ENCODE measurements around the gene POLE4.

Gene POLE4

DNA sequence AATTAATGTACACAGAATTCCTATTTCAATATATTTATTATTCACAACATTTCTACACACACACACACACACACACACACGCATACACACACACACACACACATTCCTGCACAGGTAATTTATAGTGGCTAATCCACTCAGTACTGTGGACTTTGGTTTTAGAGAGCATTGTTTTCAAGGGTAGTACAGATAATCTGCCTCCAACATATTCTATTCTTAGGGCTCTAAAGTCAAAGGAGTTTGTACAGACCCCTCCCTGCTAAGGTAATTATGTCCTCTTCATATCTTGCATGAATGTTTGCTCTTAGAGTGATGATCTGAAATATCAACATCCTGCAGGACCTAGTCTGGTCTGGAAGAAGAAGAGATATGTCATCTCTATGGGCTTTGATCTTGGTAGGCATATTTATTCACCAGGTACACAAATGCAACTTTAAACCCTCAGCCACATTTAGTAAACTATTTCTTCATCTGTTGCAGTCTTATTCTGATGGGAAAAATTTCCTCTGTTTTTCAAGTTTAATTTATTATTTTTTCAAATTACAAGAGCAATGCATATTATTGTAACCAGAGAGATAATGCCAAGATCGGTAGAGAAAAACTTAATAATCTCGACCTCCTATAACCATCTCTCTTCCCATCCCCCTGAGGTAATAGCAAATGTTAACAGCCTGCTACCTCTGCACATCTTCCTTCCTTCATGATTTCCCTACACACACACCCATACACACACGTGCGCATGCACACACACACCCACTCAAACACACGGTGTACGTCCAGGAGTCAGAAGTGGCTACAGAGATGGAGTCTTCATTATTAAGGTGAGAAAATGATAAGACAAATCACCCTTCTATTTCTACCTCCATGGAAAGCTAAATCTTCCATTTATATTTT lies 18.3 kb upstream of the POLE4 start:
- no peak for DNase-seq (ENCODE audit: low read depth)

DNA sequence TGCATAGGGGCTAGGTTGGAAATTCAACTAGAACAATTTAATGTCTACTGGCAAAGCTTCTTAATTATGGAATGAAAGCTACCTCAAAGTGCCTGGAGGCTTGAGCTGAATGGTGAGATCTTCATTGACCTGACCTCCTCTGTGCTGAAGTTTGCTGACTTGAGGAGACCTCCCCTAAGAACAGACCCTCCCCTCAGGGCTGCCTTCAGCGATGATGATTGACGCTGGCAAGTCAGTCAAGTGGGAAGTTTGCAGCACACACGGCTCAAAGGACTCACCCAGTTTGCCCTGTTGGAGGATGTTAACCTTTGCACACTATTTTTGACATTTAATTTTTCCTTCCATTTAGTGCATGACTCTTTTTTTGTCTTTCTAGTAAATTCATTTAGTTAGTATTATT lies 17.2 kb upstream of the POLE4 start:
- no peak for DNase-seq (ENCODE audit: low read depth)

DNA sequence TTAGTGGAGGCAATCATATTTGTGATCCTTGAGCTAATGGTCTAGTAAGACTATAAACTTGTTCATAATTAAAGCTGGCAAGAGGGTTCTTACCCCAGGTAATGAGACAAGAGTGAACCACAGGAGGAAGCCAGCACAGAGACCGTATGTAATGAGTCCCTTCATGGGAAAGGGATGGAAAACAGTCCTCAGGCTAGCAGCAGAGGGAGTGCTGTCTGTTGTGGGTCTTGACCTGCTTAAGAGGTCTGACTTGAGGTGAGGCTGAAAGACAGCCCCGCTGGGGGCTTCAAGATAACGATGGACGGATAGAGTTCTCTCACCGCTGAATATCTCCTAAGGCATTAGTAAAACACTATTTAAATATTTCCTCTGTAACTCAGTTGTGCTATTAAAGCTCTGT lies 16.2 kb upstream of the POLE4 start:
- no peak for DNase-seq (ENCODE audit: low read depth)

- DNase-seq (ENCODE audit: low read depth), result peak; percentile 67
These were observed 13.3 kb upstream of the POLE4 start for GRCh38 chr2:74944987-74945787.

DNA sequence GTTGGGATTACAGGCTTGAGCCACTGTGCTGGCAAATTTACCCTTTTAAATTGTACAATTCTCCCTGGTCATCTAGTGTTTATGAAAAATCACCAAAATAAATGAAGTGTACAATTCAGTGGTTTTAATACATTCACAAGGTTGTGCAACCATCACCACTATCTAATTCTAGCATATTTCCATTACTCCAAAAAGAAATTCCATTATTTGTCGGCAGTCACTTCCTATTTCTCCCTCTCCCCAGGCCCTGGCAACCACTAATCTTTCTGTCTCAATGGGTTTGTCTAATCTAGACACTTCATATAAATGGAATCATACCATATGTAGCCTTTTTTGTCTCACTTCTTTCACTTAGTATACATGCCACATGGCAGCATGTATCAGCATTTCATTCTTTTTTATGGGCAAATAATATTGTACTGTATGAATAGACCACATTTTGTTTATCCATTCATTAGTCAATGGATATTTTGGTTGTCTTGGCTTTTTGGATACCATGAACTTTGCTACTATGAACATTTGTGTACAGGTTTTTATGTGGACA lies 12.6 kb upstream of the POLE4 start:
- peak; percentile 92 for DNase-seq (ENCODE audit: low read depth)

DNA sequence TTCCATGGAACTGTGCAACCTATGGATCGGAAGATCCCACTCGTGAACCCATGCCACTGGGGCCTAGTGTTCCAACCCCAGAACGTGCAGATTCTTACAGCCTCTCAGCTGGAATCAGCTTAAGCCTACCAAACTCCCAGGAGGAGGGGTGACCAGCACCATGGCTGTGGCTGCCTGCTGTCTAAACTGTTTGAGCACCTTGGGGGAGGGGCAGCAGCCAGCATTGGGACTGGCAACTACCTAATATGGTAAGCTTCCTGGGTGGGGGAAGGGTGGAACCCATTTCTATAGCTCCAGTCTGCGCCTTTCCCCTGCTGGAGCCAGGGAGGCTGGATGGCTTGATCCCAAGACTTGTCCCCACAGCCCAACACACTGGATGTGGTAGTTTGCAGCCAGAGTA lies 10.7 kb upstream of the POLE4 start:
- no peak for DNase-seq (ENCODE audit: low read depth)

GRCh38 chr2:74948779-74949178 lies 9.7 kb upstream of the POLE4 start:
- DNase-seq (ENCODE audit: low read depth), result no peak

DNA sequence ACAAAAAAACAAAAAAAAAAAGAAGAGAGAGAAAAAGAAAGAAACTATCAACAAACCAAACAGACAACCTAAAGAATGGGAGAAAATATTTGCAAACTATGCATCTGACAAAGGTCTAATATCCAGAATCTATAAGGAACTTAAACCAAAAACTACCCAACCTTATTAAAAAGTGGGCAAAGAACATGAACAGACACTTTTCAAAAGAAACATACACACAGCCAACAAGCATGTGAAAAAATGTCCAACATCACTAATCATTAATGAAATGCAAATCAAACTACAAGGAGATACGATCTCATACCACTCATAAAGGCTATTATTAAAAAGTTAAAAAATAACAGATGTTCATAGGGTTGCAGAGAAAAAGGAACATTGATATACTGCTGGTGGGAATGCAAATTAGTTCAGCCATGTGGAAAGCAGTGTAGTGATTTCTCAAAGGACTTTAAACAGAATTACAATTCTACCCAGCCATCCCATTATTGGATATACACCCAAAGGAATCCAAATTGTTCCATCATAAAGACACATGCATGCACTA lies 7.2 kb upstream of the POLE4 start:
- no peak for DNase-seq (ENCODE audit: low read depth)

DNA sequence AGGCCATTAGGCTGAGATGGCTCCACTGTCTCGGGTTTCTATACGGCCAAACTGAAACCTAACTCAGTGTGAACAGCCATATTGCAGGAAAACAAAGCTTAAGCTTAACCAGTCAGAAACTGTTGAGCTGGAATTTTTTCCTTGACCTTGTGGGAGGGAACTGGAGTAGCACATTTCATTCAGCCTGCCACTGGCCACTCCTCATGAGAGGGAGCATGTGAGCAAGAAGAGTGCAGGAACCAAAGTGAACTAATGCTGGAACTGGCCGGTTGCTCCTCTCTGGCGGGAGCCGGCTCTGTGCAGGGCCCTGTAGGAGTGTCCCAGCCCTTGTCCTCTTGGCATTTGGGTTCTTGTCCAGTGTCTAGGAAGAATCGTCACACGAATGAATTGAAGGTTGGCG lies 5.9 kb upstream of the POLE4 start:
- DNase-seq (ENCODE audit: low read depth), result peak; percentile 18

GRCh38 chr2:74953796-74954499 lies 4.5 kb upstream of the POLE4 start:
- no peak for DNase-seq (ENCODE audit: low read depth)

GRCh38 chr2:74954500-74954874 lies 4.0 kb upstream of the POLE4 start:
- DNase-seq (ENCODE audit: low read depth), result no peak

- DNase-seq (ENCODE audit: low read depth), result peak; percentile 50
These were observed 563 bp upstream of the POLE4 start for GRCh38 chr2:74957886-74958273.

DNA sequence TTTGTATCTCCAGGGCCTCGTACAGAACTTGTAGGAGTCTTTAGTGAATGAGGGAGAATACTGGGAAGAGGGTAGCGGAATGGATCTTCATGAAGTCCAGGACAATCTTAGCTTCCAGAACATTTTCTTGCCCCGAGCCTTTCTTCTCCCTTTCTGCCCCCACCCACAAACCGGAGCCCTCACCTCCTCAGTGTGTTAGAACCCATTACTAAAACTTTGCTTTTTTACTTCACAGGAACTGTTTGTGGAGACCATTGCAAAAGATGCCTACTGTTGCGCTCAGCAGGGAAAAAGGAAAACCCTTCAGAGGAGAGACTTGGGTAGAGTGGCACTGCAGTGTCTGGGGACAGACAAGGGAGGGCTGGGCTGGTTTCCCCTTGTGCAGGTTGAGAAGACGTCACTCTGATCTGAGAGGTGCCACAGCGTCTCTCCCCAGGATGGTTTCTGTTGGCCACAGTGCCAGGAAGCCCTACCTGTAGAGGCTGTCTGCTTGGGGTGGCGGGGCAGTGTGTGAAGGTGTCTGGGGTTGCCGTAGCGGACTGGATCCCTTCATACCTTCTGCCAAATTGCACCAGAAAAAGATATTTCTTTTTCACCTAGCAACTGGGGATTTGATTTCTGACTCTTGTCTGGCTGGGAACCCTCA lies 786 bp downstream of the POLE4 start:
- no peak for DNase-seq (ENCODE audit: low read depth)

- no peak for DNase-seq (ENCODE audit: low read depth)
These were observed 8.4 kb downstream of the POLE4 start for GRCh38 chr2:74966887-74967286.

DNA sequence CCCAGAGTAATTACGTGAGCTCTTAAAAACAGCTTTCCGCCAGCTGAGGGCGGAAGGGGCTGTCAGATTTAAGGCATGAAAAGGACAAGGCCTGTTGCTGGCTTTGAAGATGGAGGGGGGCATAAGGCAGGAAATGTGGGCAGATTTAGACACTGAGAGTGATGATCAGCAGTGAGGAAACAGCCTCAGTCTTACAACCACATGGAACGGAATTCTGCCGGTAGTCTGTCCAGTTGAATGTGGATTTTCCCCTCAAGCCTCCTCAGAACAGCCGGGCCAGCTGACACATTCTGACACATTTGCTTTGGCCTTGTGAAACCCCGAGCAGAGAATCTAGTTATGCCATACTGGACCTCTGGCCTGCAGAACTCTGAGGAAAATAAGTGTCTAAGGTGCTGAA lies 16.6 kb downstream of the POLE4 start:
- peak; percentile 83 for DNase-seq (ENCODE audit: low read depth)

DNA sequence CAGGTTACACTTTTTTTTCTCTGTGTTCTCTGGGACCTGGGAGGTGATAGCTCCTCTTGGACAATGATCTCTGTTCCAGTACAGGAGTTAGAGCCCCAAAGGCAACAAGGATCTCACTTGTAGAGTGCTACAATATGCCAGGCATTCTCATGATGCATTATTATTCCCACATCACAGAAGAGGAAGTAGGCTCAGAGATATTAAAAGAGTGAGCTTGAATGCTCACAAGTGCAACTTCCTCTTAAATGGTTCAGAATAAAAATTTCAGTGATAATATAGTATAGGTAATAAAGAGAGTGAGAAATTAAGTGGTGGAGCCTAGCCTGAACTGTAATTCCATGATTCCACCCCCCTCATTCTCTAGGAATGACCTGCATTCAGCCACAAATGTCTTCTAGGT lies 21.4 kb downstream of the POLE4 start:
- no peak for DNase-seq (ENCODE audit: low read depth)

DNA sequence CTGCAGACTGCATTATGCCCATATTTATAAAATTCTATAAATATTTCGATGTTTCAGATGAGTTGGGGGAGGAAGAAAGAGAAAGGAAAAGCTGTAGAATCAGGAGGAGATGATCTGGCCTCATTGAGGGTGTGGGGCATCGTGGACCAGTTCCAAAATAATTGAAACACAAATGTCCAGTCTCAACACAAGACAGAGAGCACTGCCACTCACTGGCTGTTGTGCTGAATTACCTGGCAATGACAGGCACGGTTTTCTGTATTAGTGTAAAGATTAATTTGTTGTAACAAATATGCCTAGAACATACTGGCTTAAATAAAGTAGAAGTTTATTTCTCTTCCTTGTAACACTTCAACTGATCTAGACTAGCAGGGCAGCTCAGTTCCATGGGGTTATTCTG lies 24.1 kb downstream of the POLE4 start:
- no peak for DNase-seq (ENCODE audit: low read depth)

- DNase-seq (ENCODE audit: low read depth), result no peak
These were observed 25.4 kb downstream of the POLE4 start for GRCh38 chr2:74983631-74984392.

DNA sequence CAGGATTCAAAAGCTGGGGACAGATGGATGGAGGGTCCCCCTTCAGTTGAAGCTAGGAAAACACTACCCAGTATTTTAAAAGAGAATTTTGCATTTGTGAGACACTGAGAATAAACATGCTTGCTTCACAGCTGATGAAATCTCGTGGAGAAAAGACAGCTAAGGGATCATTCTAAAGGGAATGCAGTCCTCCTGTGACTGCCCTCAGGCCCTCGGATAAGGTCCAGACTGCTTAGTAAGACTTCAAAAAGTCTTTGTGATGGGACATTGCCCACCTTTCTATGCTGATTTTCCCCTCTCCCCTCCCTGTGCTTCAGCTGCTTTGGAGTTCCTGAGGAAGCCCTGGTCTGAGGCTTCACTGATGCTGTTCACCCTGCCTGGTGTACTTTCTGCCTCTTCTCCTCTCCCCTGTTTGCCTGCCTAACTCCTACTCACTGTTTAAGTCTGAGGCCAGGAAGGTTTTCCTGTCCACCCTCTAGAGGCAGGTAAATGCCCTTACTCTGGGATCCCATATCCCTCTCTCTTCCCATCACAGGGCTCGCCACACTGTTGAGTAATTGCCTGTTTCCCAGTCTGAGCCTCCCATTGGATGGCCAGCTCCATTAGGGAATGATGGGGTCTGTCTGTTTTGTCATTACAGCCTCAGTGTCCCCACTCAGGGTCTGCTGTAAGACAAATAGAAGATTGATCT lies 26.6 kb downstream of the POLE4 start:
- DNase-seq (ENCODE audit: low read depth), result peak; percentile 38

DNA sequence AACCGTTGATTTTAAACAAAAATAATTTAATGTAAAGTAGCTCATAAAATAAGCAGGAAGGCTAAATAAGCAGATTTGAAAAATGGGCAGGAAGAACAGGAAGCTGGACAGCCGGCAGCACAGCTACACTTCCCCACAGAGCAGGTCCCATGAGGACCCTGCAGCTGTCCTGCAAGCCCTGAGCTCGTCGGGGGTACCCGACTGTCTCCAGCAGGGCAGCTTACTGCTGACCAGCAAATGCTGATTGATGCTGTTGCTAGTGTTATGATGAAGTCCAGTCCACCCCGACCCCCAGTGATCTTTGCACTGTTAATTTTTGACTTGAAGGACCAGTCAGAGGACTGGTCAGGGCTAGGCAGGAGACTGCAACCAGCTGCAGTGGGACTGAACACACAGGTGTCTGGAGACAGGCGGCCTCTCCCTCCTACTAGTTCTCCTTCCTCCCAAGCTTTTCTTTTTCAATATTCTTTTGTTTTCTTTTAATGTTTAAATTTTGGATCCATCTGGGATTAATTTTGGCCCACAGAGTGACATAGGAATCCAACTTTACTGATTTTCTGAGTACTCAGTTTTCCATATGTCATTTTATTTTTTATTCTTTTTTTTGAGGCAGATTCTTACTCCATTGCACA lies 27.7 kb downstream of the POLE4 start:
- no peak for DNase-seq (ENCODE audit: low read depth)

All from amniotic epithelial cell (primary cell).